ENCODE results near the gene YY1.

DNA sequence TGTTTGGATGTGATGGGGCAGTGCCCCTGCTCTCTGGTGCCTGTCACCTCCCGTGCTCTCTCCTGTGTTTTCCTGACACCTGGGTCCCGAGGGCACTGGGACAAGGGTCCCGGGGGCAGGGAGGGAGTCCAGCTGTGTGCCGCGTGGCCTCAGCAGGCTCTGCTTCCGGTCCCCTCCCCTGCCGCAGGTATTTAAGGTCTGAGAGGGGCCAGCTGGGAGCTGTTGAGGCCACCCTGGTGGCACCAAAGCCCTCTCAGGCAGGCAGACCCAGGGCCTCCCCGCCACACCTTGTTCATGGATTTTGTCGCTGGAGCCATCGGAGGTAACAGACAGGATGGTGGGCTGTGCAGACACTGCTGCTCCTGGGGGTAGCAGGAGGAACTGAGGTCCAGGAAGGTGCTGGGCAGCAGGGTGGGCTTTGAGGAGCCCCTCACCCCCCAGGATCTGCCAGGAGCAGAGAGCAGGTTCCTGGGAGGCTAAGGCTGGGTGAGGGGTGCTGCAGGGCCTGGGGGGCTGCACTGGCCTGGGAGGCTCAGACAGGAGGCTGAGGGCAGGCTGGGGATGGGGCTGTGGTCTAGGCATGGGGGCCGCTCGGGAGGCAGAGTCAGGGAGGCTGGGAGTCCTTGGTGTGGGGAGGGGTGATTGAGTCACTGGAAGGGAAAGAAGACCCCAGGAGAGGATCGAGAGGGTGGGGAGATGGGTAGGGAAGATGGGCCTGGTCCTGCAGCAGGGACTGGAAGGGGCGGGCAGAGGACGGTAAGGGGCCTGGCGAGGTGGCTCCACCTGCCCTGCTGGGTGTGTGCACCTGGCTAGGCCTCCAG lies 84.4 kb downstream of the YY1 start, which contains the start of gene SLC25A47:
- TF ChIP-seq ARNTL (CRISPR knock-in tag; IDR thresholded peaks at IDR 0.05; ENCODE audit: borderline replicate concordance, low read depth): no peak
- TF ChIP-seq ZNF8 (CRISPR knock-in tag; IDR thresholded peaks at IDR 0.05): no peak
- TF ChIP-seq BACH2 (CRISPR knock-in tag; IDR thresholded peaks at IDR 0.05; ENCODE audit: borderline replicate concordance): no peak
- no peak for TF ChIP-seq ZC3H10 (CRISPR knock-in tag; IDR thresholded peaks at IDR 0.05)
- TF ChIP-seq, protein P1, sequence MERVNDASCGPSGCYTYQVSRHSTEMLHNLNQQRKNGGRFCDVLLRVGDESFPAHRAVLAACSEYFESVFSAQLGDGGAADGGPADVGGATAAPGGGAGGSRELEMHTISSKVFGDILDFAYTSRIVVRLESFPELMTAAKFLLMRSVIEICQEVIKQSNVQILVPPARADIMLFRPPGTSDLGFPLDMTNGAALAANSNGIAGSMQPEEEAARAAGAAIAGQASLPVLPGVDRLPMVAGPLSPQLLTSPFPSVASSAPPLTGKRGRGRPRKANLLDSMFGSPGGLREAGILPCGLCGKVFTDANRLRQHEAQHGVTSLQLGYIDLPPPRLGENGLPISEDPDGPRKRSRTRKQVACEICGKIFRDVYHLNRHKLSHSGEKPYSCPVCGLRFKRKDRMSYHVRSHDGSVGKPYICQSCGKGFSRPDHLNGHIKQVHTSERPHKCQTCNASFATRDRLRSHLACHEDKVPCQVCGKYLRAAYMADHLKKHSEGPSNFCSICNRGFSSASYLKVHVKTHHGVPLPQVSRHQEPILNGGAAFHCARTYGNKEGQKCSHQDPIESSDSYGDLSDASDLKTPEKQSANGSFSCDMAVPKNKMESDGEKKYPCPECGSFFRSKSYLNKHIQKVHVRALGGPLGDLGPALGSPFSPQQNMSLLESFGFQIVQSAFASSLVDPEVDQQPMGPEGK (CRISPR knock-in tag; IDR thresholded peaks at IDR 0.05; ENCODE audit: borderline replicate concordance): no peak

Measured in SK-N-SH treated with all-trans-retinoic acid at 6 μM for 48 hours (cell line).